Lower leg skin (tissue), 4 donors: ENCODE data around the gene P3H4. TPM values are rescaled to one million over a fixed set of nuclear protein-coding genes. Genes with fewer than 3 reads are reported as not detected.
A peak's percentile ranks its signal among the peaks of the same experiment; 100 is the strongest.
"Not testable (repeated sequence)": the region's sequence is repeated elsewhere in the genome, so short reads cannot be mapped to it uniquely, and the experiment has no call there.

ENCODE experiments used
- DNase-seq, 2 donors: peaks; one replicate each; pipeline ENCODE4 v3.0.0-alpha.2; 2019; ENCODE audit warnings: low spot score in 2 of 2
- H3K4me3 ChIP-seq: fragments of 200-600 bp; sonication (generic); 2 replicates; pipeline ENCODE4 v1.5.1; 2017; ENCODE audit warnings: mild to moderate bottlenecking, low read depth; ENCODE audit not compliant: poor library complexity, severe bottlenecking
- CTCF ChIP-seq, 3 donors: fragments of 450-650 bp; IDR thresholded peaks; one replicate each; pipeline ENCODE4 v1.5.1; 2016; ENCODE audit warnings: antibody characterized with exemption in 3 of 3, mild to moderate bottlenecking in 3 of 3, moderate library complexity in 2 of 3
- POLR2A ChIP-seq, 2 donors: fragments of 450-650 bp; IDR thresholded peaks; one replicate each; pipeline ENCODE4 v1.6.1; 2016 to 2017; ENCODE audit warnings: antibody characterized with exemption in 2 of 2, mild to moderate bottlenecking in 1 of 2, moderate library complexity in 1 of 2
- WGBS, 2 donors: methylation state at CpG; one replicate each; pipeline ENCODE4 v1.1.5; 2018; 5-methylcytosine and 5-hydroxymethylcytosine counted together
- intact Hi-C: fragments of 100-400 bp; cut with DNase I; formaldehyde crosslinking; loops from one replicate; pipeline ENCODE4 v1.15.0; 2023; ENCODE audit warnings: low total_unique reads
- total RNA-seq, 4 donors: library from RNA; depleted of rRNA; stranded (reverse); fragments of >200 nt; gene quantifications; one replicate each; pipeline ENCODE4 v1.1.0, GENCODE V29; 2016

P3H4 gene
- total RNA-seq = 10 to 100 TPM; 12.8 to 14.5 (median 13.2) TPM

GRCh38 chr17:41811549-41812380 lies at the start of gene P3H4:
TSS of gene P3H4 (minus strand) at chr17:41811949. CDS start at chr17:41811915, 34 bp downstream.
- intact Hi-C loops = no loop called here
- 0 to 1% methylated on average over 15 to 47 of the region's 96 CpGs for WGBS, 2 donors
- TF ChIP-seq CTCF (IDR thresholded peaks at IDR 0.05) (peak in 1 of 3 donors; percentile 49), POLR2A (IDR thresholded peaks at IDR 0.05) (no peak)
- peak within 1 kb of the TSS; percentile 52 for H3K4me3 ChIP-seq
- peak; percentile 62 to 95 for DNase-seq

- no peak for TF ChIP-seq CTCF (IDR thresholded peaks at IDR 0.05)
- no peak for TF ChIP-seq POLR2A (IDR thresholded peaks at IDR 0.05)
- DNase-seq = no peak
- intact Hi-C loops = no loop called here
- no peak overlapping the region for H3K4me3 ChIP-seq
- WGBS, 2 donors = 78 to 82% methylated on average over 3 of the region's 3 CpGs
Observed at GRCh38 chr17:41860254-41860931, 48.6 kb upstream of the P3H4 start.

- intact Hi-C loops, DNase-seq, H3K4me3 ChIP-seq: not testable (repeated sequence)
- 89 to 90% methylated on average over 14 of the region's 14 CpGs for WGBS, 2 donors
Observed at GRCh38 chr17:41851382-41851781, 39.6 kb upstream of the P3H4 start.

GRCh38 chr17:41849251-41849990 lies 37.7 kb upstream of the P3H4 start:
- TF ChIP-seq CTCF (IDR thresholded peaks at IDR 0.05) = no peak
- no peak for TF ChIP-seq POLR2A (IDR thresholded peaks at IDR 0.05)
- no peak overlapping the region for H3K4me3 ChIP-seq
- no peak for DNase-seq
- intact Hi-C loops = no loop called here
- 77% methylated on average over 4 of the region's 4 CpGs for WGBS, 2 donors

GRCh38 chr17:41848788-41849187 lies 37.0 kb upstream of the P3H4 start:
- H3K4me3 ChIP-seq = no peak overlapping the region
- intact Hi-C loops = no loop called here
- DNase-seq = no peak
- no peak for TF ChIP-seq POLR2A (IDR thresholded peaks at IDR 0.05)
- no peak for TF ChIP-seq CTCF (IDR thresholded peaks at IDR 0.05)
- 65 to 79% methylated on average over 4 of the region's 4 CpGs for WGBS, 2 donors

GRCh38 chr17:41844971-41845370 lies 33.2 kb upstream of the P3H4 start:
- intact Hi-C loops = no loop called here
- WGBS, 2 donors = 92 to 99% methylated on average over 6 of the region's 6 CpGs
- no peak for DNase-seq
- TF ChIP-seq CTCF (IDR thresholded peaks at IDR 0.05) = no peak
- TF ChIP-seq POLR2A (IDR thresholded peaks at IDR 0.05) = no peak
- H3K4me3 ChIP-seq = no peak overlapping the region

- H3K4me3 ChIP-seq, DNase-seq, intact Hi-C loops: not testable (repeated sequence)
- 93% methylated on average over 6 of the region's 6 CpGs for WGBS, 2 donors
Observed at GRCh38 chr17:41840781-41841180, 29.0 kb upstream of the P3H4 start.

GRCh38 chr17:41839448-41839847 lies 27.7 kb upstream of the P3H4 start:
- intact Hi-C loops, DNase-seq, H3K4me3 ChIP-seq: not testable (repeated sequence)
- WGBS, 2 donors = 93 to 98% methylated on average over 2 of the region's 2 CpGs
